ENCODE data around the gene RPS6KA1.

GRCh38 chr1:26500488-26501175 lies 28.9 kb upstream of the RPS6KA1 start:
- TF ChIP-seq EP300 (IDR thresholded peaks at IDR 0.05; ENCODE audit: low read depth) (no peak), CTCF (IDR thresholded peaks at IDR 0.05) (peak in 1 of 5 experiments; percentile 50)
